SKM-1 (cell line): Measurements from ENCODE around the gene DENND5A.
"Not testable (repeated sequence)": the region's sequence is repeated elsewhere in the genome, so short reads cannot be mapped to it uniquely, and the experiment has no call there.

Experiments used
- DNase-seq: peaks from one replicate; lab custom pipeline; 2025; ENCODE audit not compliant: unreplicated experiment; lab: John Stamatoyannopoulos, UW

DENND5A gene

DNA sequence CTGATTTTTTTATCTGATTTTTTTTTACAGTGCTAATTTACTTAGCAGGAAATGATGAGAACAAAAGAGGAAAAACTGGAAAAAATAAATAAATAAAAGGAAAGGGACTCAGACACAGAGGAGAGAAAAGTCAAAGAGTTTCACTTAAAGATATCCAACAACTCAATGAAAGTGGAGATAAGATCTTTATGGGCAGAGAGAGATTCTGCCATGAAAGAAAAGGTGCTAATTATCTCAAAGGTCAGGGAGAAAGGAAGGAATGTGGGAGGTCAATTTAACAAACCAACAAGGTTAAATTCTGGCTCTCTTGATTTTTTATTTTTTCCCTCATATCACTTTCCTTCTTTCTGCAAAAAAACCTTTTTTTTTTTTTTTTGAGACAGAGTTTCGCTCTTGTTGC is 86.0 kb downstream of the DENND5A start:
- DNase-seq: no peak

DNA sequence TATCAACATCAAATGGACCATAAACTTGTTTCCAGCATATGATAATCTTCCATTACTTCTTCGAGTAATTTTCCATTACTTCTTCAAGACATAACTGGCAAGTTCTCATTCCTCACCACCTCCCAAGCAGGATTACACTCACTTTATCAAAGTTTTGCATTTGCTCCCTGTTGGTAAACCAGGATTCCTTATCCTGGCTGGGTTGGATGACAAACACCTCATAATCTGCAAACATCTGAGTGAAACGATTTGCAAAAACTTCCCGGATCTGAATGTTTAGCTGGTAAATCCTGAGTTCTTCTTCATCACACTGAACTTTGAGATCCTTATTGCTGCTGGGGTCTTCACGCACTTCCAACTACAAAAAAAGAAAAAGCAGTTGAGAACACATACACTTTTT is 86.4 kb downstream of the DENND5A start:
- no peak for DNase-seq

GRCh38 chr11:9177438-9178091 is 87.6 kb downstream of the DENND5A start:
- DNase-seq: no peak

GRCh38 chr11:9176550-9176949 is 88.6 kb downstream of the DENND5A start:
- DNase-seq: no peak

- DNase-seq: no peak
These were observed 89.0 kb downstream of the DENND5A start for GRCh38 chr11:9176136-9176535.

DNA sequence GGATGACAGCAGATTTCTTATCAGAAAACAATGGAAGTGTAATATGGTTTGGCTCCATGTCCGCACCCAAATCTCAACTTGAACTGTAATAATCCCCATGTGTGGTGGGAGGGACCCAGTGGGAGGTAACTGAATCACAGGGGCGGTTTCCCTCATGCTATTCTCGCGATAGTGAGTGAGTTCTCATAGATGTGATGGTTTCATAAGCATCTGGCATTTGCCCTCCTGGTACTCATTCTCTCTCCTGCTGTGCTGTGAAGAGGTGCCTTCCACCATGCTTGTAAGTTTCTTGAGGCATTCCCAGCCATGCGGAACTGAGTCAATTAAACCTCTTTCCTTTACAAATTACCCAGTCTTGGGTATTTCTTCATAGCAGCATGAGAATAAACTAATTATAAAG is 92.8 kb downstream of the DENND5A start:
- DNase-seq: no peak

DNA sequence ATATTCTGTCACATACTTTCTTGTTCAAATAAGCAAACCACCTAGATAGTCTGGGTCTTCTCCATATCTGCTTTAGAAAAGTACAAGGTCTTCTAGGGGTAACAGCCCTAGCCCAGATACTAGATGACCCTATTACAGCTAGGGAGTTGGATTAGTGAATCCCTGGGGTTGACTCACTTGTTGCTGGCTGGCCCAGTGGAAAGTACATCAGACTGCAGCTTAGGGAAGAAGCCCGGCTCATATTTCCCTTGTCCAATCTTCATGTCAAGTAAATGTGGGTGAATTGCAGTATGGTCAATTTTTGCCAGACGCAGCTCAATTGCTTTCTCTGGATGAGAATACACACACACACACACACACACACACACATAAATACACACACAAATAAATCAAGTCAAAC is 94.7 kb downstream of the DENND5A start:
- no peak for DNase-seq

DNA sequence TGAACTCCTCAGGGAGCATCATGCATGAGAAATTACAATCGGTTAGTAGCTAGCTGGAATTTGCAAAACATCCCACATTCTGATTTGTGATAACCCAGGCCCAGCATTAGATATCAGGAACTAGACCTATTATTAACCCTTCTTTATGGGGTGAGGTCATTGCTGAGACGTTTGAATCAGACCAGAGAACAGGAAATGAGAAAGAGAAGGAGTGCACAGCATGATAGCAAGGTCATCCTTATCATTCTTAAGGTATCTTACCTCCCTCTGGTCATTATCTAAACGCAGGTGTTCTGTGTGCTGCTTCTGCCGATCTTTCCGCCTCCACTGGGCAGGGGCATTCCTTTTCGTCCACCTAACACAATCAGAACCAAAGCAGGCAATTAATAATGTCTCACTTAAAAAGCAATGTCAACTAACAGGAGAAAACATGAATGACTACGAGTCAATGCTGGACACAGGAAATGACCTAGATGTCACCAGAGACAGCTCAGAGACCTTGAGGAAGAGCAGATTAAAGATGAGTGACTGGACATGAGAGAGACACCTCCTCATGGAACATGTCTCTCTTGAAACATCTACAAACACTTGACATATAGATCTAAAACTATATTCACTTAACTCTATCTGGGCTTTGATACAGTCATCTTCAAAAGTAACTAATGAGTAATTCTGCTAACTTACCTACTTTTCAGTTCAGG is 95.4 kb downstream of the DENND5A start:
- no peak for DNase-seq

- DNase-seq: not testable (repeated sequence)
These were observed 103.2 kb downstream of the DENND5A start for GRCh38 chr11:9161991-9162390.

DNA sequence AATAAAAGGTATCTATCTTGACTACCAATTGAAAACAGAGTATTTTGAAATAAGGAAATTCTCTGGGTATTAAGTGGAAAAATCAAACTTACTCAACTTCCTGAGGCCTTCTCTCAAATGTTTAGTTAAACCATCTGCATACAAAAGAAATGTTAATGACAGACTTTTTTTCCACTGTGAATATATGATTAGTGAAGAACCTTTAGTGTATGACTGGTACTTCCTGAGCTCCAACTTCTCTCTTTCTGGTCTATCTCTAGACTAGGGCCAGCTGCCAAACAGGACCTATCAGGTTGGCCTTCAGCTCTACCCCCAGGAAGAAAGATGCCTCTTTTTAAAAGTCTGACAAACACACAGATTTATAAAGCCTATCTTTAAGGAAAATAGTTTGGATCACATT is 105.0 kb downstream of the DENND5A start:
- DNase-seq: no peak

DNA sequence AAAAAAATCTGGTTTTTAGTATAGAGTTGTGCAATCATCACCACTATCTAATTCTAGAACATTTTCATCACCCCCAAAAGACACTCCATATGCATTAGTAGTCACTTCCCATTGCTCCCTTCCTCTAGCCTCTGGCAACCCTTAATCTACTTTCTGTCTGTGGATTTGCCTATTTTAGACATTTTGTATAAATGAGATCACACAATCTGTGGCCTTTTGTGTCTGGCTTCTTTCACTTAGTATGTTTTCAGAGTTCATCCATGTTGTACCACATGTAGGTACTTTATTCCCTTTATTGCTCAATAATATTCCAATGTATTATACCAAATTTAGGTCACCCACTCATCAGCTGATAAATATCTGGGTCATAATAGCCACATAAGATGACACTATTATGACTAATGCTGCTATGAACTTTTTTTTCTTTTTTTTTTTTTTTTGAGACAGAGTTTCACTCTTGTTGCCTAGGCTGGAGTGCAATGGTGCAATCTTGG is 106.2 kb downstream of the DENND5A start:
- DNase-seq: no peak

DNA sequence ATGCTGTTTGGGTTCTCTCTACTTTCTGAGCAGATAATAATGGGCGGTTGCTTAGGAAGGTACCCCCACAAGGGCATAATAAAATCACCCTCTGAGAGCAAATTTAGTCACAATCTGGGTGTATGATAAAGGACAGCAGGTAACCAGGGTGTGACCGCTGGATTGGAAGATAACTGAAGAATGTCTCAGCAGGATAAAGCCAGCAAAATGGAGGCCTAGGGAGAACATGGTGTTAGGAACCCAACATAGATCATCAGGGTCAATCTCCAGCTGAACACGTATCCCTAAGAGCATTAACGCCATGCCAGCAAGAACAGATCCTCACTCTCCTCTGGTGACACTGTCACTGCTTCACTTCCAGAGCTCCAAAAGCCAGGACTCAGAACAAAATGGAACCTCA is 109.2 kb downstream of the DENND5A start:
- no peak for DNase-seq

DNA sequence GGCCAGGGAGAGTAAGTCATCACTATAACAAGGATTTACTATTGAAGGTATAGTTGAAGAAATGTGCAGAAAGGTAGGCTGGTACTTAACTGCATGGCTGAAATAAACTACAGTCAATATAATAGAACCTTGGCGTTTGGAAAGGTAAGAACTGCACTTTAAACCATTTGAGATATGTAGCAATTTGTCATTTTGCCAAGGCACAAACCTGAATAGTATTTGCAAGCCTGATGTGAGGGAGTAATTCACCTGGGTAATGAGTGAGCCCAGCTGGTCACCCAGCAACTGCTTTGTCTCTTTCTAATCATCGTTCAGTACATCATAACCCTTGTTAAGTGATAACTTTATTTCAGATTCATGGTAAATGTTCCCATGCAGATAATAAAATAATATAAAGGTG is 111.5 kb downstream of the DENND5A start:
- no peak for DNase-seq

DNA sequence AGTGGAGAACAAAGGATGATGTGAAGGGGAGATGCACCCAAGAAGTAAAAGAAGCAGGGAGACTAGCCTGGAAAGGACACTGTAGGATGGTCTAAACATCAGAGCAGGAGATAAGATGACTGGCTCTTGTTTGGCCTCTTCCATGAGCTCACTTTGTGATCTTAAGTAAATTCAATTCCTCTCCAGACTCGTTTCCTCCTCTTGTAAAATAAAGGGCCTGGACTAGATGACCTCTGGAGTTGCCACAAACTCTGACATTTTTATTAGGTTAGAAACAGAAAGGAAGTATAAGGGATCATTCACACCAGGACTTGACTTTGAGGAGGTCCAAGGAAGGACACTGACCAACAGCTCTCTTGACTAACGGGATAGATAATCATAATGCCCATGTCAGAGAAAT is 113.5 kb downstream of the DENND5A start:
- DNase-seq: no peak

DNA sequence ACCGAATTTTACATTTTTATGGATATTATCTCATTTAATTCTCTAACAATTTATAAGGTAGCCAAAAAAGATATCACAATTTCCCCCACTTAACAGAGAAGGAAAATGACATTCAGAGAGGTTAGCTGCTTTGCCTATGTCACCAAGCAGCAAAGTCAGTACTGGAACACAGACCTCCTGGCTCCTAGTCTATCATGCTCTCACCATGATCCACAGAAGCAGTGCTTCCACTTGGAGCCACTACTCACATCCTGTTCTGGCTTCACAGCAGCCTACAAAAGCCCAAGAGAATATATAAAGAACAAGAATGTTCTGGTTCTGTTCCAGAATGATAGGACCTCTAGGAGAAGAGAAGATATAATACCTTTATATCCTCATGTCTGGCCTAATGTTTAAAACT is 114.2 kb downstream of the DENND5A start:
- DNase-seq: no peak

GRCh38 chr11:9150501-9150900 is 114.6 kb downstream of the DENND5A start:
- DNase-seq: no peak

GRCh38 chr11:9148727-9149126 is 116.4 kb downstream of the DENND5A start:
- DNase-seq: no peak

GRCh38 chr11:9148035-9148434 is 117.1 kb downstream of the DENND5A start:
- no peak for DNase-seq

DNA sequence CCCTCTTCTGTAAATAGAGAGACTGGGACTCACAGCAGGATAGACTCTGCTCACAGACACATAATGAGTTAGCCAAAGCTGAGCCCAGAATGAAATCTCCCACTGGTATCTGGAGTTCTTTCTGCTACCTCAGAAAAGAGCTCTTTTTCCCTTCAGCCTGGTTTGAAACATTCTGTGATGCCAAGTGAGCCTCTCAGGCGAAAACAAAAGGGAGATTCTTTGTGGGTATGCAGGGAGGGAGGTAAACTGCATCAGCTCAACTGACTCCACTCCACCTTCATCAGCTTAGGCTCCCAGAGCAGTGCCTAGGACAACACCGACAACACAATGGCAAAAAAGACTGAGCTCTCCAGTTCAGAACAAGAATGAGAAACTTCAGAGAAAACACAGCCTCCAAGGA is 118.7 kb downstream of the DENND5A start:
- DNase-seq: no peak

DNA sequence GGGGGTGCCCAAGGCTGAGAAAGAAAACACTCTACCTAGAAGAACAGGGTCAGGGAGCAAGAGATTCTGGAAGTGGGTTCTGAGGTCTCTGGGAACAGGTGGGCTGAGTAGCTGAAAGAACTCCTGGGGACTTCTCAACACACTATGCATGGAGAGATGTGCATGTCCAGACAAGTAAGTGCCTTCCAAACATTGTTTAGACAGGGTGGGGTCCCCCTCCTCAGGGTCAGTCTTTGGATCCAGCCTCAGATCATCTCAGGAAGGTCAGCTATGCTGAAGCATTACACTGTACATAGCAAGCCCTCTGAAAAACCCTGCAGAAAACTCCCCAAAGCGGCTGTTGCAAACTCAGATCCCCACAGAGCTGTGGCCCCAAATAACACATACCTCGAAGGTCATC is 119.9 kb downstream of the DENND5A start:
- no peak for DNase-seq

DNA sequence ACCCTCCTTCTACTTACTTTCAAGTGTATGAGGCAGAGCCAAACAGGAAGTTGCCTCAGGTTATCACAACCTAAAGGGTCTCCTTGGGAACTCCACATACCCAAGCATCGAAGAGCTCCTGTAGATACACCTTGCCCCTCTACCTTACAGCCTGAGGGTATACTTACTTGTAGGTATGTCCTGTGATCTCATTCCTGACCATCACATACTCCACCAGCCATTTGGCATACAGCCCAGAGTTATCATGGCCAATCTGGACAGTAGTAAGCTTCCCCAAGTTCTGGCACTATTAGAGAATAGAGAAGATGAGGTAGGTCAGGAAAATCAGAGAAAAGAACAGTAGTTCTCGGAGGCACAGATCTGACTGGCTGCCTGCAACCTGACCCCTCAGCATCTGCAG is 120.3 kb downstream of the DENND5A start:
- DNase-seq: no peak

DNA sequence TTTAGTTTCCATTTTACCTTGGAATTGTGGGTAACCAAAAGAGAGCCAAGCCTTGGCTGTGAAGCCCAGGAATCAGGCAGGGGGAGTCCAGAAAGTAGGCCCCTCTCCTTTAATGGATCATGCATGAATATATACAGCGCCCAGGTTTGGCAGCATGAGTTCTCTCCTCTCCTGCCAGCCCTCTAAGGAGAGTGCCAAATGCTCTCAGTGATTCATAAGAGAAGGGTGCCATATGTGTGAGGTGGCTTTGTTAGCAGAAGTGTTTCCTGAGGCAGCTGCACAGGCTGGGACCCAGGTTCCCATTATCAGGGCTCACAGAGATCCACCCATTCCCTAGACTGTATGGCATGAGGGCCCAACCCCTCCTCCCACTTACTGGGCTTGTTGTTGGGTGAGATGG is 121.4 kb downstream of the DENND5A start:
- DNase-seq: no peak

DNA sequence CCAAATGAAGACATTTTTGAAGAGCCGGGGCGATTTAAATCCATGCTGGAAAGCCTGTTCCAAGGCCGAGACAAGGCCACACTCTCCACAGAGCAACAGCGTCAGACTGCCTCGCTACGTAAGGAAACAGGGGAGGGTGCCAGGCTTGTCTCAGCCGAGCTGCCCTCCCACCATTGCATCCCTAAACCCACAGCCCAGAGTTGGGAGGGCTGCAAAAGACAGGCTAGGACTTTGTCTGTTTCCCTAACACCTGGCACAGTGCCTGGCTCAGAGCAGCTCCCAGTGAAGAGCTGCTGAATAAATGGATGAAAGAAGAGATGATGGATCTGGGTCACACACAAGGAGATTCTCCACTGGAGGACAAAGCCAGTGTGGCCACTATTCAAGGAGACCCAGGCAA is 122.4 kb downstream of the DENND5A start:
- no peak for DNase-seq
